IMR-90 (cell line): ENCODE results near the gene AEN. TPM values are rescaled to one million over a fixed set of nuclear protein-coding genes. Genes with fewer than 3 reads are reported as not detected.
A peak's percentile ranks its signal among the peaks of the same experiment; 100 is the strongest.

Experiments used
- ATAC-seq: fragments of 200-7000 bp; cut with Tn5 transposase; 2 replicates; pipeline ENCODE4 v1.9.1; 2020; ENCODE audit warnings: low read depth, mild to moderate bottlenecking, moderate library complexity
- BruUV-seq: library from RNA; stranded (reverse); fragments of 400-500 nt; replicated peaks from 2 replicates; lab custom pipeline; 2021; lab: Mats Ljungman, UMichigan
- CTCF ChIA-PET: fragments of 300-600 bp; formaldehyde crosslinking; extraction: SDS; loops from one replicate; lab custom pipeline; 2021; ENCODE audit warnings: antibody characterized with exemption; lab: Yijun Ruan, JAX
- POLR2A ChIA-PET: fragments of 300-600 bp; sonication (Branson Sonifier 250); formaldehyde crosslinking; loops from one replicate; lab custom pipeline; 2022; ENCODE audit warnings: antibody characterized with exemption; ENCODE audit not compliant: unreplicated experiment; lab: Charles Lee
- DNase-seq: peaks from one replicate; pipeline ENCODE4 v3.0.0; 2013
- H2AFZ ChIP-seq: replicated peaks from 2 replicates; pipeline ENCODE3; 2013; ENCODE audit warnings: low read length, mild to moderate bottlenecking; ENCODE audit not compliant: poor library complexity
- H2AK5ac ChIP-seq: 2 replicates; pipeline ENCODE4 v1.6.1; 2013; ENCODE audit warnings: low read depth, low read length, inconsistent platforms
- H2AK9ac ChIP-seq: replicated peaks from 2 replicates; pipeline ENCODE3; 2013; ENCODE audit warnings: mild to moderate bottlenecking, low read depth, low read length, moderate library complexity; ENCODE audit not compliant: poor library complexity
- H2BK120ac ChIP-seq: 2 replicates; pipeline ENCODE4 v1.6.1; 2013; ENCODE audit warnings: low read depth, low read length, inconsistent platforms
- H2BK15ac ChIP-seq: 3 replicates; pipeline ENCODE4 v1.6.1; 2013; ENCODE audit warnings: low read depth, low read length, inconsistent platforms
- H2BK20ac ChIP-seq: 2 replicates; pipeline ENCODE4 v1.6.1; 2013; ENCODE audit warnings: low read depth, mild to moderate bottlenecking, inconsistent platforms, low read length, moderate library complexity
- H2BK5ac ChIP-seq: 2 replicates; pipeline ENCODE4 v1.6.1; 2013; ENCODE audit warnings: mild to moderate bottlenecking, low read depth, low read length, inconsistent platforms; ENCODE audit not compliant: poor library complexity, severe bottlenecking
- H3K14ac ChIP-seq: replicated peaks from 2 replicates; pipeline ENCODE4 v1.6.1; 2013; ENCODE audit warnings: low read depth, low read length, inconsistent platforms
- H3K18ac ChIP-seq: 2 replicates; pipeline ENCODE4 v1.6.1; 2013; ENCODE audit warnings: low read depth, low read length, control low read depth
- H3K23ac ChIP-seq: 2 replicates; pipeline ENCODE4 v1.6.1; 2013; ENCODE audit warnings: low read depth, low read length, inconsistent platforms
- H3K27ac ChIP-seq: 2 replicates; pipeline ENCODE4 v1.5.1; 2013; ENCODE audit warnings: mild to moderate bottlenecking, control low read depth, low read length; ENCODE audit not compliant: insufficient read depth
- H3K27me3 ChIP-seq: 2 replicates; pipeline ENCODE4 v1.6.1; 2013; ENCODE audit warnings: low read length; ENCODE audit not compliant: control insufficient read depth, insufficient read depth
- H3K36me3 ChIP-seq: 2 replicates; pipeline ENCODE4 v1.6.1; 2013; ENCODE audit warnings: low read length, mixed read lengths; ENCODE audit not compliant: control insufficient read depth, insufficient read depth
- H3K4ac ChIP-seq: 2 replicates; pipeline ENCODE4 v1.6.1; 2013; ENCODE audit warnings: low read depth, low read length, inconsistent platforms
- H3K4me1 ChIP-seq: 2 replicates; pipeline ENCODE4 v1.6.1; 2013; ENCODE audit warnings: low read length, mixed read lengths; ENCODE audit not compliant: control insufficient read depth, insufficient read depth
- H3K4me2 ChIP-seq: 2 replicates; pipeline ENCODE4 v1.6.1; 2013; ENCODE audit warnings: low read depth, mild to moderate bottlenecking, control low read depth, low read length, moderate library complexity
- H3K4me3 ChIP-seq: 2 replicates; pipeline ENCODE4 v1.5.1; 2013; ENCODE audit warnings: low read depth, mild to moderate bottlenecking, control low read depth, low read length, moderate library complexity; ENCODE audit not compliant: insufficient read depth
- H3K56ac ChIP-seq: 2 replicates; pipeline ENCODE4 v1.6.1; 2013; ENCODE audit warnings: low read length, inconsistent platforms; ENCODE audit not compliant: insufficient read depth; ENCODE audit errors: extremely low read depth
- H3K79me1 ChIP-seq, 2 experiments: 2 replicates each; pipeline ENCODE4 v1.6.1; 2013; ENCODE audit warnings: low read length in 2 of 2, inconsistent platforms in 1 of 2, low read depth in 1 of 2
- H3K9ac ChIP-seq: 2 replicates; pipeline ENCODE4 v1.6.1; 2013; ENCODE audit warnings: low read depth, low read length, control low read depth
- H3K9me1 ChIP-seq: 2 replicates; pipeline ENCODE4 v1.6.1; 2013; ENCODE audit warnings: low read length, inconsistent platforms; ENCODE audit not compliant: insufficient read depth
- H3K9me3 ChIP-seq: 2 replicates; pipeline ENCODE4 v1.6.1; 2013; ENCODE audit warnings: low read length; ENCODE audit not compliant: control insufficient read depth, insufficient read depth
- H4K20me1 ChIP-seq: 2 replicates; pipeline ENCODE4 v1.6.1; 2013; ENCODE audit warnings: low read length, inconsistent platforms; ENCODE audit not compliant: insufficient read depth
- H4K5ac ChIP-seq: 2 replicates; pipeline ENCODE4 v1.6.1; 2013; ENCODE audit warnings: mild to moderate bottlenecking, low read depth, low read length, control low read depth
- H4K8ac ChIP-seq, 2 experiments: 2 replicates each; pipeline ENCODE4 v1.6.1; 2013; ENCODE audit warnings: low read depth in 2 of 2, low read length in 2 of 2, control low read depth in 1 of 2, inconsistent platforms in 1 of 2
- H4K91ac ChIP-seq: 2 replicates; pipeline ENCODE4 v1.6.1; 2013; ENCODE audit warnings: low read depth, low read length, inconsistent platforms; ENCODE audit not compliant: insufficient read depth
- BHLHE40 ChIP-seq: fragments of 150-350 bp; IDR thresholded peaks from 2 replicates; pipeline ENCODE4 v1.6.1; 2016; ENCODE audit warnings: mild to moderate bottlenecking, low read depth, low read length
- CEBPB ChIP-seq: IDR thresholded peaks from 2 replicates; pipeline ENCODE4 v1.6.1; 2012; ENCODE audit warnings: low read depth, low read length, improper control_type of control experiment
- CHD1 ChIP-seq: IDR thresholded peaks from 2 replicates; pipeline ENCODE4 v1.6.1; 2012; ENCODE audit warnings: low read depth, low read length, improper control_type of control experiment
- CTCF ChIP-seq: conservative IDR thresholded peaks from 2 replicates; pipeline ENCODE4 v1.5.1; 2012; ENCODE audit warnings: mild to moderate bottlenecking, low read depth, low read length, improper control_type of control experiment
- ELK1 ChIP-seq: fragments of 150-350 bp; IDR thresholded peaks from 2 replicates; pipeline ENCODE4 v1.6.1; 2016; ENCODE audit warnings: low read depth, mild to moderate bottlenecking, low read length, moderate library complexity, borderline replicate concordance
- FOS ChIP-seq: fragments of 150-350 bp; IDR thresholded peaks from 2 replicates; pipeline ENCODE4 v1.6.1; 2016; ENCODE audit warnings: low read depth, low read length
- MAFK ChIP-seq: IDR thresholded peaks from 2 replicates; pipeline ENCODE4 v1.6.1; 2012; ENCODE audit warnings: low read depth, low read length, improper control_type of control experiment
- MAZ ChIP-seq: IDR thresholded peaks from 2 replicates; pipeline ENCODE4 v1.6.1; 2012; ENCODE audit warnings: low read depth, mild to moderate bottlenecking, low read length, improper control_type of control experiment, moderate library complexity, borderline replicate concordance
- MXI1 ChIP-seq: IDR thresholded peaks from 2 replicates; pipeline ENCODE4 v1.6.1; 2012; ENCODE audit warnings: low read depth, mild to moderate bottlenecking, low read length, moderate library complexity, borderline replicate concordance
- NFE2L2 ChIP-seq: fragments of 150-350 bp; IDR thresholded peaks from 2 replicates; pipeline ENCODE4 v1.6.1; 2016; ENCODE audit warnings: low read depth, mild to moderate bottlenecking, low read length
- RAD21 ChIP-seq: IDR thresholded peaks from 2 replicates; pipeline ENCODE4 v1.6.1; 2012; ENCODE audit warnings: low read length, improper control_type of control experiment
- RCOR1 ChIP-seq: IDR thresholded peaks from 2 replicates; pipeline ENCODE4 v1.6.1; 2012; ENCODE audit warnings: mild to moderate bottlenecking, low read length, improper control_type of control experiment; ENCODE audit not compliant: insufficient replicate concordance
- RFX5 ChIP-seq: IDR thresholded peaks from 2 replicates; pipeline ENCODE4 v1.8.0; 2012; ENCODE audit warnings: low read depth, mild to moderate bottlenecking, low read length, moderate library complexity
- SMC3 ChIP-seq: fragments of 150-350 bp; IDR thresholded peaks from 2 replicates; pipeline ENCODE4 v1.6.1; 2016; ENCODE audit warnings: low read depth, mild to moderate bottlenecking, antibody characterized with exemption, low read length, moderate library complexity
- WGBS, 2 experiments: methylation state at CpG; one replicate each; pipeline versions ENCODE4 v1.1.5 to v1.1.7; 2013; ENCODE audit warnings: missing lambda C conversion rate in 2 of 2; ENCODE audit not compliant: insufficient read length in 1 of 2; ENCODE audit errors: extremely low coverage in 2 of 2; 5-methylcytosine and 5-hydroxymethylcytosine counted together
- dilution Hi-C: fragments of 300-500 bp; cut with HindIII; formaldehyde crosslinking; loops from one replicate; pipeline ENCODE4 v1.14.3; 2018; ENCODE audit warnings: low sequenced_read_pairs; ENCODE audit not compliant: unreplicated experiment
- in situ Hi-C: fragments of 300-500 bp; cut with MboI; formaldehyde crosslinking; loops from 3 replicates; pipeline ENCODE4 v1.14.3; 2019; ENCODE audit warnings: low sequenced_read_pairs, inconsistent platforms, mixed read lengths
- intact Hi-C: fragments of 100-400 bp; cut with micrococcal nuclease; formaldehyde crosslinking; loops from 2 replicates; pipeline ENCODE4 v1.10.0; 2022
- polyA plus RNA-seq, 3 experiments: library from polyadenylated mRNA; depleted of rRNA; stranded (reverse); fragments of >200 nt; gene quantifications; 2 replicates each; pipeline ENCODE4 v1.2.3, GENCODE V29; 2012; ENCODE audit warnings: low replicate concordance in 1 of 3
- total RNA-seq: library from RNA; depleted of rRNA; stranded (reverse); fragments of >200 nt; gene quantifications from 2 replicates; pipeline ENCODE4 v1.2.3, GENCODE V29; 2012

Gene AEN
- total and polyA plus RNA-seq, 2 of the 4 experiments (the other 2 are of a cell fraction), result 48.6 to 85.5 TPM

GRCh38 chr15:88638626-88639372 is 17.7 kb downstream of the AEN start, which contains the start of gene ISG20:
Gene ISG20, plus strand, starts transcription at chr15:88639016. Its CDS starts 351 bp downstream, at chr15:88639367.
- Histone ChIP-seq H3K56ac (no peak within 1 kb of the TSS), H3K4me2 (peak within 1 kb of the TSS; percentile 53), H3K4me1 (peaks cover 18% of the 10 kb centered on the region), H3K18ac (peak within 1 kb of the TSS; percentile 14), H2BK20ac (peak within 1 kb of the TSS; percentile 65; the same call in 1 of the 2 replicates), H4K8ac (peak within 1 kb of the TSS in 1 of 2 experiments; percentile 55; a peak in 3 of 4 replicates), H4K91ac (peak within 1 kb of the TSS; percentile 58), H2AFZ (peak within 1 kb of the TSS; percentile 90), H3K9ac (peak within 1 kb of the TSS; percentile 41), H2AK5ac (peak within 1 kb of the TSS; percentile 87), H2BK120ac (peak within 1 kb of the TSS; percentile 74), H2BK15ac (peak within 1 kb of the TSS; percentile 66; the same call in 2 of the 3 replicates), H3K27me3 (no peaks in the 10 kb centered on the region), H3K14ac (peak within 1 kb of the TSS; percentile 74), H2AK9ac (peak within 1 kb of the TSS; percentile 97), H3K36me3 (peaks cover 3% of the 10 kb centered on the region), H3K79me1 (peaks cover 4 to 43% of the 10 kb centered on the region in 2 experiments), H3K23ac (peak within 1 kb of the TSS; percentile 89; the same call in 1 of the 2 replicates), H2BK5ac (peak within 1 kb of the TSS; percentile 90), H3K9me1 (peaks cover 11% of the 10 kb centered on the region), H3K4ac (peak within 1 kb of the TSS; percentile 85), H3K27ac (peak within 1 kb of the TSS; percentile 87), H3K4me3 (peak within 1 kb of the TSS; percentile 44), H4K5ac (peak within 1 kb of the TSS; percentile 23), H4K20me1 (peaks cover 17% of the 10 kb centered on the region), H3K9me3 (no peaks in the 10 kb centered on the region)
- intact Hi-C loops (no loop called here), dilution Hi-C loops (no loop called here), in situ Hi-C loops (no loop called here)
- CTCF ChIA-PET, result interaction anchor here (0.7 to 1.4 kb wide), 2 partner anchors 11 to 171 kb away, joined by 3 to 4 read pairs; partner anchors contain the start of genes MRPL46 and MRPS11
- peak; percentile 99 for DNase-seq
- ATAC-seq, result peak; percentile 93
- WGBS, 2 experiments, result 6% methylated on average over 6 of the region's 27 CpGs; no CpG with 5 or more reads in 1 of the 2 experiments
- BruUV-seq, result no TSS peak
- POLR2A ChIA-PET, result interaction anchor here (0.6 to 1.1 kb wide), 2 partner anchors 10 to 16 kb away, joined by 4 read pairs; no protein-coding TSS in a partner anchor
- TF ChIP-seq NFE2L2 (peak; percentile 43; the same call in 1 of the 2 replicates), ELK1 (no peak), CHD1 (no peak; the same call in none of the 2 replicates), MAZ (peak; percentile 95), FOS (peak; percentile 96; the same call in 1 of the 2 replicates), RCOR1 (peak; percentile 78), BHLHE40 (peak; percentile 94), RAD21 (peak; percentile 47), CTCF (peak; percentile 57), MAFK (no peak), CEBPB (peak; percentile 100), RFX5 (no peak), MXI1 (peak; percentile 94), SMC3 (no peak)
